ENCODE results near the gene DDX10. TPM values are rescaled to one million over a fixed set of nuclear protein-coding genes. Genes with fewer than 3 reads are reported as not detected.
A peak's percentile ranks its signal among the peaks of the same experiment; 100 is the strongest.

DDX10 gene
- total and polyA plus RNA-seq, 9 of the 15 experiments (the other 6 are each of a cell fraction or from before 2014, with no cell fraction given) = 33.9 to 94.6 (median 50.7) TPM

GRCh38 chr11:108947654-108948570 lies 283.0 kb downstream of the DDX10 start (continued):
- no peak for TF ChIP-seq DLX4 (CRISPR knock-in tag; IDR thresholded peaks at IDR 0.05)
- no peak for TF ChIP-seq PHTF2 (CRISPR knock-in tag; IDR thresholded peaks at IDR 0.05)
- TF ChIP-seq ZNF146 (CRISPR knock-in tag; IDR thresholded peaks at IDR 0.05; ENCODE audit: unreplicated experiment) = no peak
- TF ChIP-seq ZBTB49 (CRISPR knock-in tag; IDR thresholded peaks at IDR 0.05; ENCODE audit: borderline replicate concordance) = no peak
- TF ChIP-seq ZNF143 (CRISPR knock-in tag; IDR thresholded peaks at IDR 0.05) = no peak
- no peak for TF ChIP-seq ESRRA (IDR thresholded peaks at IDR 0.05; ENCODE audit: borderline replicate concordance, low read depth)
- no peak for TF ChIP-seq HCFC1 (IDR thresholded peaks at IDR 0.05; ENCODE audit: low read depth, low read length)
- TF ChIP-seq TCFL5 (CRISPR knock-in tag; conservative IDR thresholded peaks at IDR 0.05) = no peak
- TF ChIP-seq ZNF699 (CRISPR knock-in tag; IDR thresholded peaks at IDR 0.05; ENCODE audit: insufficient replicate concordance) = no peak
- peak; percentile 70 for TF ChIP-seq SMARCE1 (IDR thresholded peaks at IDR 0.05)
- TF ChIP-seq, protein P1, sequence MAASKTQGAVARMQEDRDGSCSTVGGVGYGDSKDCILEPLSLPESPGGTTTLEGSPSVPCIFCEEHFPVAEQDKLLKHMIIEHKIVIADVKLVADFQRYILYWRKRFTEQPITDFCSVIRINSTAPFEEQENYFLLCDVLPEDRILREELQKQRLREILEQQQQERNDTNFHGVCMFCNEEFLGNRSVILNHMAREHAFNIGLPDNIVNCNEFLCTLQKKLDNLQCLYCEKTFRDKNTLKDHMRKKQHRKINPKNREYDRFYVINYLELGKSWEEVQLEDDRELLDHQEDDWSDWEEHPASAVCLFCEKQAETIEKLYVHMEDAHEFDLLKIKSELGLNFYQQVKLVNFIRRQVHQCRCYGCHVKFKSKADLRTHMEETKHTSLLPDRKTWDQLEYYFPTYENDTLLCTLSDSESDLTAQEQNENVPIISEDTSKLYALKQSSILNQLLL (CRISPR knock-in tag; IDR thresholded peaks at IDR 0.05; ENCODE audit: borderline replicate concordance) = no peak
- TF ChIP-seq HNRNPL (IDR thresholded peaks at IDR 0.05; ENCODE audit: low read depth, low read length) = no peak
- TF ChIP-seq ZNF518B (CRISPR knock-in tag; IDR thresholded peaks at IDR 0.05) = no peak
- TF ChIP-seq ZNF316 (IDR thresholded peaks at IDR 0.05) = peak; percentile 86
- no peak for TF ChIP-seq MNT (conservative IDR thresholded peaks at IDR 0.05)
- TF ChIP-seq TRIM28 (IDR thresholded peaks at IDR 0.05) = no peak
- TF ChIP-seq DDX20 (tag; IDR thresholded peaks at IDR 0.05; ENCODE audit: low read depth) = no peak
- TF ChIP-seq SP2 (IDR thresholded peaks at IDR 0.05; ENCODE audit: extremely low read depth, low read depth, low read length, poor library complexity, severe bottlenecking) = no peak
